ENCODE results near the gene COQ9.

DNA sequence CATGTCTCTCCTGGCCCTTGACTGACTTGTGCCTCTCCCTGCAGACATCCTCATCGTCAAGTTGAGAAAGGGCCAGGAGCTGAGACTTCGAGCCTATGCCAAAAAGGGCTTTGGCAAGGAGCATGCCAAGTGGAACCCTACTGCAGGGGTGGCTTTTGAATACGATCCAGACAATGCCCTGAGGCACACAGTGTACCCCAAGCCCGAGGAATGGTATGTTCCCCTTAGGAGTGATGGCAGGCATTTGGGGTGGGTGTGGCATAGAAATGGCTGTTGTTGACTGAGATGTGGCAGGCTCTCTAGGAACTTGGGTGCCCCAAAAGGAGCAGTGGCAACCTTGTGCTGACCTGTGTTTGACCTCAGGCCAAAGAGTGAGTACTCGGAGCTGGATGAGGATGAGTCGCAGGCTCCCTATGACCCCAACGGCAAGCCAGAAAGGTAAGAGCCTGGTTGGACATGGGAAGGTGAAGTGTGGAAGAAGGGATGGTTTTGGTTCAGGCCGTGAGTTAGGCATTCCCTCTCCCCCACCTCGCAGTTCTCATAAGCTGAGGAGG lies 22.7 kb downstream of the COQ9 start:
- no peak for TF ChIP-seq POLR2A (IDR thresholded peaks at IDR 0.05)
- TF ChIP-seq, protein P1, sequence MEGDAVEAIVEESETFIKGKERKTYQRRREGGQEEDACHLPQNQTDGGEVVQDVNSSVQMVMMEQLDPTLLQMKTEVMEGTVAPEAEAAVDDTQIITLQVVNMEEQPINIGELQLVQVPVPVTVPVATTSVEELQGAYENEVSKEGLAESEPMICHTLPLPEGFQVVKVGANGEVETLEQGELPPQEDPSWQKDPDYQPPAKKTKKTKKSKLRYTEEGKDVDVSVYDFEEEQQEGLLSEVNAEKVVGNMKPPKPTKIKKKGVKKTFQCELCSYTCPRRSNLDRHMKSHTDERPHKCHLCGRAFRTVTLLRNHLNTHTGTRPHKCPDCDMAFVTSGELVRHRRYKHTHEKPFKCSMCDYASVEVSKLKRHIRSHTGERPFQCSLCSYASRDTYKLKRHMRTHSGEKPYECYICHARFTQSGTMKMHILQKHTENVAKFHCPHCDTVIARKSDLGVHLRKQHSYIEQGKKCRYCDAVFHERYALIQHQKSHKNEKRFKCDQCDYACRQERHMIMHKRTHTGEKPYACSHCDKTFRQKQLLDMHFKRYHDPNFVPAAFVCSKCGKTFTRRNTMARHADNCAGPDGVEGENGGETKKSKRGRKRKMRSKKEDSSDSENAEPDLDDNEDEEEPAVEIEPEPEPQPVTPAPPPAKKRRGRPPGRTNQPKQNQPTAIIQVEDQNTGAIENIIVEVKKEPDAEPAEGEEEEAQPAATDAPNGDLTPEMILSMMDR (IDR thresholded peaks at IDR 0.05): no peak

Data from heart left ventricle (tissue), 13 donors.